WI38 (cell line): ENCODE data around the gene KDM7A.

Experiments used
- H3K4me3 ChIP-seq: 2 replicates; pipeline ENCODE4 v1.5.1; 2011; ENCODE audit warnings: low read depth, mild to moderate bottlenecking, control low read depth, low read length
- CTCF ChIP-seq: IDR thresholded peaks from 2 replicates; pipeline ENCODE4 v1.5.1; 2012; ENCODE audit warnings: low read depth, mild to moderate bottlenecking, control low read depth, low read length

KDM7A gene

GRCh38 chr7:140096459-140096858 lies 80.3 kb downstream of the KDM7A start:
- no peak for TF ChIP-seq CTCF
- no peak overlapping the region for H3K4me3 ChIP-seq

- no peak overlapping the region for H3K4me3 ChIP-seq
- TF ChIP-seq CTCF, result no peak
Observed at GRCh38 chr7:140093375-140093774, 83.4 kb downstream of the KDM7A start.

- TF ChIP-seq CTCF, result no peak
- H3K4me3 ChIP-seq, result no peak overlapping the region
Observed at GRCh38 chr7:140085447-140085846, 91.3 kb downstream of the KDM7A start.

GRCh38 chr7:140084972-140085371 lies 91.8 kb downstream of the KDM7A start:
- TF ChIP-seq CTCF, result no peak
- no peak overlapping the region for H3K4me3 ChIP-seq

GRCh38 chr7:140084142-140084655 lies 92.6 kb downstream of the KDM7A start:
- H3K4me3 ChIP-seq, result no peak overlapping the region
- TF ChIP-seq CTCF, result no peak

- H3K4me3 ChIP-seq, result no peak overlapping the region
- TF ChIP-seq CTCF, result no peak
Observed at GRCh38 chr7:140082770-140083169, 94.0 kb downstream of the KDM7A start.

GRCh38 chr7:140081774-140082425 lies 94.9 kb downstream of the KDM7A start:
- no peak for TF ChIP-seq CTCF
- H3K4me3 ChIP-seq, result no peak overlapping the region
